Adrenal gland (tissue), 5 donors: ENCODE data around the gene CD81.

Experiments
- POLR2A ChIP-seq, 2 donors: fragments of 450-650 bp; IDR thresholded peaks; one replicate each; pipeline ENCODE4 v1.6.1; 2017; ENCODE audit warnings: antibody characterized with exemption in 2 of 2, mild to moderate bottlenecking in 2 of 2, moderate library complexity in 1 of 2
- TF ChIP-seq, protein P1 (sequence below), 6 experiments: fragments of 450-650 bp in 4 of 6; fragments of 200-600 bp in 2 of 6; sonication (generic) in 1 of 6; IDR thresholded peaks; 1 replicate in 5 of 6; 2 replicates in 1 of 6; pipeline versions ENCODE4 v1.5.1 to v1.8.0; 2016 to 2021; ENCODE audit warnings: antibody characterized with exemption in 6 of 6, mild to moderate bottlenecking in 2 of 6, moderate library complexity in 1 of 6
- donor health status: DM: no; HTN: no; CAD: no.

DNA sequence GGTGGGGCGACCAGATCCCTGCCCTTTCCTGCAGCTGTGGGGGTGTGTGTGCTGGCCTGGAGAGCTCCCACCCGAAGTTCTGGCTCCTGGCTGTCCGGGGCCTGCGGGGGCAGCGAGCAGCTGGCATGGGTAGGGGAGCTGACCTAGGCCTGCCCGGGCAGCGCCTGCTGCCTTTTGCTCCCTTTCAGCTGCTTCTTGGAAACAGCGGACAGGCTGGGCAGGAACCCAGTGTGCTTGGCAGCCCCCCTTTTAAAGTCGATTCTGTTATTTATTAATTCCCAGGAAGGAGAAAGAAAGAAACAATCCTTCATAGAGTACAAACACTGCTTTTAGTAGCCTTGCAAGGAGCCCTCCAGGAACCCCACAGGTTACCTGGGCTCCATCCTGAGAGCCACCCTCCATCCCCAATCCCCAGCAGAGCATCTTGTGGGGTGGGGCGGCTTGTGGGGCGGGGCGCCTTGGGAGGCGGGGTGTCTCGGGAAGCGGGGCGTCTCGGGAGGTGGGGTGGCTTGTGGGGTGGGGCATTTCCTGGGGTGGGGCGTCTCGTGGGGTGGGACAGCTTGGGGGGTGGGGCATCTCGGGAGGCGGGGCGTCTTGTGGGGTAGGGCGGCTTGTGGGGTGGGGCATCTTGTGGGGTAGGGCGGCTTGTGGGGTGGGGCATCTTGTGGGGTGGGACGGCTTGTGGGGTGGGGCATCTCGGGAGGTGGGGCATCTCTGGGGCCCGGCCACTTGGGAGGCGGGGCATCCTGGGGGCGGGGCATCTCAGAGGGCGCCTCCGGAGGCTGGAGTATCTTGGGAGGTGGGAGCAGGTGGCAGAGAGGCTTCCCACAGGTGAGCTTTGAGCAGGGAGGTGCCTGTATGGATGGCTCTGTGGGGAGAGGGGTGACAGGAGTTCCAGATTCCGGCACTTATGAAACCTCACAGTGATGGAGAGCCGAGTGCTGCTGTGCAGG, 7.0 kb downstream of the CD81 start:
- no peak for TF ChIP-seq POLR2A (IDR thresholded peaks at IDR 0.05)
- TF ChIP-seq, protein P1, sequence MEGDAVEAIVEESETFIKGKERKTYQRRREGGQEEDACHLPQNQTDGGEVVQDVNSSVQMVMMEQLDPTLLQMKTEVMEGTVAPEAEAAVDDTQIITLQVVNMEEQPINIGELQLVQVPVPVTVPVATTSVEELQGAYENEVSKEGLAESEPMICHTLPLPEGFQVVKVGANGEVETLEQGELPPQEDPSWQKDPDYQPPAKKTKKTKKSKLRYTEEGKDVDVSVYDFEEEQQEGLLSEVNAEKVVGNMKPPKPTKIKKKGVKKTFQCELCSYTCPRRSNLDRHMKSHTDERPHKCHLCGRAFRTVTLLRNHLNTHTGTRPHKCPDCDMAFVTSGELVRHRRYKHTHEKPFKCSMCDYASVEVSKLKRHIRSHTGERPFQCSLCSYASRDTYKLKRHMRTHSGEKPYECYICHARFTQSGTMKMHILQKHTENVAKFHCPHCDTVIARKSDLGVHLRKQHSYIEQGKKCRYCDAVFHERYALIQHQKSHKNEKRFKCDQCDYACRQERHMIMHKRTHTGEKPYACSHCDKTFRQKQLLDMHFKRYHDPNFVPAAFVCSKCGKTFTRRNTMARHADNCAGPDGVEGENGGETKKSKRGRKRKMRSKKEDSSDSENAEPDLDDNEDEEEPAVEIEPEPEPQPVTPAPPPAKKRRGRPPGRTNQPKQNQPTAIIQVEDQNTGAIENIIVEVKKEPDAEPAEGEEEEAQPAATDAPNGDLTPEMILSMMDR (IDR thresholded peaks at IDR 0.05) = no peak
